Pancreas (tissue), 10 donors: Measurements from ENCODE around the gene TNS3. TPM values are rescaled to one million over a fixed set of nuclear protein-coding genes. Genes with fewer than 3 reads are reported as not detected.
A peak's percentile ranks its signal among the peaks of the same experiment; 100 is the strongest.

Source experiments
- ATAC-seq, 4 donors: fragments of 200-7000 bp; cut with Tn5 transposase; one replicate each; pipeline versions ENCODE4 v1.8.0 to v1.9.1; 2020; ENCODE audit warnings: mild to moderate bottlenecking in 4 of 4, moderate library complexity in 4 of 4
- DNase-seq, 6 donors: peaks; one replicate each; pipeline ENCODE4 v3.0.0-alpha.2; 2020
- FAIRE-seq: peaks from 2 replicates; lab custom pipeline; 2012; peaks lifted over from hg19 to GRCh38; lab: Jason Lieb, UNC
- H3K27ac ChIP-seq, 4 donors: fragments of 200-600 bp; sonication (generic); 1 replicate in 3 of 4; 2 replicates in 1 of 4; pipeline versions ENCODE4 v1.5.0 to v1.8.0; 2020
- H3K27me3 ChIP-seq, 4 donors: fragments of 200-600 bp; one replicate each; pipeline ENCODE4 v1.8.0; 2021
- H3K36me3 ChIP-seq, 3 donors: fragments of 200-600 bp; sonication (generic) in 1 of 3; one replicate each; pipeline versions ENCODE4 v1.5.0 to v1.8.0; 2020 to 2021
- H3K4me1 ChIP-seq, 3 donors: fragments of 200-600 bp; one replicate each; pipeline ENCODE4 v1.8.0; 2021
- H3K4me3 ChIP-seq, 4 donors: fragments of 200-600 bp; sonication (generic) in 2 of 4; one replicate each; pipeline versions ENCODE4 v1.5.0 to v1.8.0; 2020 to 2021
- H3K9me3 ChIP-seq, 4 donors: fragments of 200-600 bp; one replicate each; pipeline ENCODE4 v1.8.0; 2021
- CTCF ChIP-seq, 4 donors: fragments of 200-600 bp; sonication (generic) in 3 of 4; IDR thresholded peaks; one replicate each; pipeline versions ENCODE4 v1.5.0 to v1.8.0; 2021; ENCODE audit warnings: antibody characterized with exemption in 4 of 4
- WGBS, 2 donors: extraction: QIAGEN DNeasy Blood & Tissue Kit; methylation state at CpG; one replicate each; pipeline ENCODE4 v1.1.7; 2013; 5-methylcytosine and 5-hydroxymethylcytosine counted together
- intact Hi-C, 3 donors: fragments of 100-400 bp; cut with DNase I; formaldehyde crosslinking; loops; one replicate each; pipeline versions ENCODE4 v1.11.1 to v1.14.2; 2022
- polyA plus RNA-seq, 2 donors: library from polyadenylated mRNA; stranded (reverse); fragments of 200-250 nt; gene quantifications; one replicate each; pipeline ENCODE4 v1.2.3, GENCODE V29; 2013
- total RNA-seq, 6 donors: library from RNA; stranded (reverse); fragmentation: NEBNext Ultra II Directional in 4 of 6; extraction: Animal tissue kit (Norgen Biotek cat#: 25700) in 4 of 6; gene quantifications; one replicate each; pipeline versions ENCODE4 v1.2.1 to v1.2.4, GENCODE V29; 2021 to 2023
- donor health status: healthy with polysubstance abuse.
- donor health status: DM: no; HTN: no; CAD: no; lungs with moderate emphysema.
- donor health status: DM: no; HTN: no; CAD: no.
- donor health status: control.
- donor health status: control.
- donor health status: Bipolar disorder and iron deficiency.
- donor health status: DM: yes; HTN: yes; CAD: no.
- donor health status: DM: no; HTN: no; CAD: no.
- donor health status: DM: no; HTN: no; CAD: no.
- donor health status: DM: yes; HTN: yes; CAD: no.

TNS3 gene
- total and polyA plus RNA-seq, 8 donors, result 28.0 to 125 (median 91.2) TPM

- WGBS, 2 donors, result 33 to 42% methylated on average over 12 of the region's 12 CpGs
- intact Hi-C loops, result no loop called here
These were observed 84.4 kb downstream of the TNS3 start for GRCh38 chr7:47497367-47498096.

GRCh38 chr7:47496666-47497065 is 85.2 kb downstream of the TNS3 start:
- WGBS, 2 donors, result 87 to 89% methylated on average over 7 of the region's 7 CpGs
- intact Hi-C loops, result no loop called here
- no peaks in the 10 kb centered on the region for H3K9me3 ChIP-seq
- FAIRE-seq, result no peak
- H3K4me3 ChIP-seq, result no peak overlapping the region
- DNase-seq, result peak in 1 of 6 donors; percentile 41
- TF ChIP-seq CTCF (IDR thresholded peaks at IDR 0.05), result no peak
- H3K4me1 ChIP-seq, result peaks cover 17 to 50% (median 24%) of the 10 kb centered on the region in 3 donors
- no peak for ATAC-seq
- no peaks in the 10 kb centered on the region for H3K27me3 ChIP-seq
- no peaks in the 10 kb centered on the region for H3K36me3 ChIP-seq
- peak overlapping the region in 2 of 4 donors; percentile 20 to 54 for H3K27ac ChIP-seq

More at GRCh38 chr7:47497367-47498096, 84.4 kb downstream of the TNS3 start:
- FAIRE-seq (no peak), ATAC-seq (peak; percentile 31 to 39 (median 36)), DNase-seq (peak in 1 of 6 donors; percentile 54)
- Histone ChIP-seq H3K36me3 (no peaks in the 10 kb centered on the region), H3K9me3 (no peaks in the 10 kb centered on the region), H3K27ac (peak overlapping the region in 2 of 4 donors; percentile 60 to 65), H3K4me3 (no peak overlapping the region), H3K4me1 (peaks cover 17 to 50% (median 24%) of the 10 kb centered on the region in 3 donors), H3K27me3 (no peaks in the 10 kb centered on the region)
- TF ChIP-seq CTCF (IDR thresholded peaks at IDR 0.05), result no peak

DNA sequence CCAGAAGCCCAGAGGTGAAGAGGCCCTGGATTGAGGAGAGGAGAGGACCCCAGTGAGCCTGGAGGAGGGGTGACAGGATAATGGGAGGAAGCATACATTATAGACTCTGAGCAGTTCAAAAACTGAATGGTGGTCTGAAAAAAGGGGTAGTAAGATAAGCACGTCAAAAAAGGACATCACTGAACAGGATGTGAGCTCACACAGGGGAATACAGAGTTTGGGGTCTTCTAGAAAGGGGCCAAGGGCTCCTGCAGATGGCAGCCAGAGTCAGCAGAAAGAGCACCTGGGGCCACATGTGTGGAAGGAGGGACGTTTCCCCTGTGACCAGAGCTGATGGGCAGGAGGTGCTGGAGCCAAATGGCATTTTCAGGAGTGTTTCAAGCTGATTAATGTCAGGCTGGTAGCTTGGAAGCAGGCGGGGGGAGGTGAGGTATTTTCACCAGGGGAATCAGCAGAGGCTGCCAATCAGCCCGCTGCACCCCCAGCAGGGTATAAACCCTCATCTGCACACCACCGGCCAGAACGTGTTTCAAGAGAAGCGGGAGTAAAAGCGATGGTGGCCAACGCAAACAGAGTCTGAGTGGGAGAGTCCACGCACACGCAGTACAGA is 85.8 kb downstream of the TNS3 start:
- peak overlapping the region in 2 of 4 donors; percentile 28 to 64 for H3K27ac ChIP-seq
- no peak for FAIRE-seq

GRCh38 chr7:47493976-47494911 is 87.7 kb downstream of the TNS3 start:
- Histone ChIP-seq H3K27ac (peak overlapping the region in 2 of 4 donors; percentile 50 to 64), H3K4me3 (no peak overlapping the region), H3K9me3 (no peaks in the 10 kb centered on the region), H3K36me3 (no peaks in the 10 kb centered on the region), H3K4me1 (peaks cover 13 to 36% (median 24%) of the 10 kb centered on the region in 3 donors), H3K27me3 (no peaks in the 10 kb centered on the region)
- no peak for FAIRE-seq
- ATAC-seq, result peak in 2 of 4 donors; percentile 4 to 29
- no peak for TF ChIP-seq CTCF (IDR thresholded peaks at IDR 0.05)
- 73 to 77% methylated on average over 14 of the region's 14 CpGs for WGBS, 2 donors
- no peak for DNase-seq
- intact Hi-C loops, result no loop called here

More for the DNA sequence above, 85.8 kb downstream of the TNS3 start:
- no peaks in the 10 kb centered on the region for H3K27me3 ChIP-seq
- ATAC-seq (peak in 1 of 4 donors; percentile 4), DNase-seq (peak in 1 of 6 donors; percentile 43)
- intact Hi-C loops, result no loop called here
- H3K4me1 ChIP-seq, result peaks cover 17 to 50% (median 24%) of the 10 kb centered on the region in 3 donors
- no peak overlapping the region for H3K4me3 ChIP-seq
- WGBS, 2 donors, result 73 to 76% methylated on average over 11 of the region's 11 CpGs
- no peaks in the 10 kb centered on the region for H3K36me3 ChIP-seq
- TF ChIP-seq CTCF (IDR thresholded peaks at IDR 0.05), result no peak
- H3K9me3 ChIP-seq, result no peaks in the 10 kb centered on the region
